NCI-H82 (cell line): ENCODE data around the gene VRK3.
A peak's percentile ranks its signal among the peaks of the same experiment; 100 is the strongest.
"Not testable (repeated sequence)": the region's sequence is repeated elsewhere in the genome, so short reads cannot be mapped to it uniquely, and the experiment has no call there.

Source experiments
- DNase-seq: peaks from one replicate; lab custom pipeline; 2025; lab: John Stamatoyannopoulos, UW

The VRK3 gene

DNA sequence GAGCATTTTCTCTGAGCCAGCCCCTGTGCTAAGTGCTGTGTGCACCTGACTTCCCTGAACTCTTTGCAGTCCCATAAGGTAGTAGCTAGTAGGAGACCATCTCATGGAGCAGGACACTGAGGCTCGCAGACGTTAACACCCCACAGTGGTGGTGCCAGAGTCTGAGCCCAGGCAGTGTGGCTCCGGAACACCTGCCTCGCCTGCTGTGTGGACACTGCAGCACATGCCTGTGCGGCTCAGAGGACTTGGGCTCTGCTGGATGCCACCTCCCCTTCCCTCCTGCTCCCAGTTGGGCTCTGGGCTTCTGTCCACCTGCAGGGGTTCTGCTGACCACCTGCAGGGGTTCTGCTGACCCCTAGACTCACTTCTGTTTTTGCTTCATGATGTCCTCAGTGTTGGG is 37.2 kb downstream of the VRK3 start:
- no peak for DNase-seq

DNA sequence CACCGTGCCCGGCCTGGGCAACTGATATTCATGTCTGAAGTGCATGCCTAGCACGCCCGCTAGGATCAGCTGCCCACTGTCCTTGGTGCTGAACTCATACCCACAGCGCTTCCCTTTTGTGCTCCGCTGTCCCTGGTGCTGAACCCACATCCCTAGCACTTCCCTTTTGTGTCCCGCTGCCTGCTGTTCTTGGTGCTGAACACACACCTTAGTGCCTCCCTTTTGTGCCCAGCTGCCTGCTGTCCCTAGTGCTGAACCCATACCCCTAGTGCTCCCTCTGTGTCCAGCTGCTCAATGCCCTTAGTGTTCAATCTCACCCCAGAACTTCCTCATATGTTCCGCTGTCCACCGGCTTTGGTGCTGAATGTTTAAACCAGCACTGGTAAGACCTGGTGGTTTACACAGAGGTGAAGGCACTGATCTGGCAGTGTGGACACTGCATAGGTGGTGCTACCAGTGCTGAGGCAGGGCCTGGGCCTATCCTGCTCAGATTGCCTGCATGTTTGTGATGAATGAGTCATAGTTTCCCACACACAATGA is 37.9 kb downstream of the VRK3 start:
- no peak for DNase-seq

DNA sequence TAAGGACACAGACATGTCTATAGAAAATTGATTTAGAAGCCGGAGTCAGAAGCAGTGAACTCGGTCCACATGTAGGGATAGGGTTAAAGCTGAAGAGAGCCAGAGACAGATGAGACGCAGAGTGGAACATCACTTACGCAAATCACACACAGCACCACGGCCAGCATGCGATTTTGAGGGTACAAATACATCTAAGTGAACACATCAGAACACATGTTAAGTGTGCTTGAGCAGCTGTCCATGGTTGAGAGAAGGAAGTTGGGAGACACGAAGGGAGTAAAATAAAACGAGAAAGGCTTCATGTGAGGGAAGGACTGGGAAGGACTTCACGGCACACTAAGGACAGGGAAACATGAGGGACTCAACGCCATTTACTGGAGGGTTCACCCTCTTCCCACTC is 38.8 kb downstream of the VRK3 start:
- DNase-seq: no peak

DNA sequence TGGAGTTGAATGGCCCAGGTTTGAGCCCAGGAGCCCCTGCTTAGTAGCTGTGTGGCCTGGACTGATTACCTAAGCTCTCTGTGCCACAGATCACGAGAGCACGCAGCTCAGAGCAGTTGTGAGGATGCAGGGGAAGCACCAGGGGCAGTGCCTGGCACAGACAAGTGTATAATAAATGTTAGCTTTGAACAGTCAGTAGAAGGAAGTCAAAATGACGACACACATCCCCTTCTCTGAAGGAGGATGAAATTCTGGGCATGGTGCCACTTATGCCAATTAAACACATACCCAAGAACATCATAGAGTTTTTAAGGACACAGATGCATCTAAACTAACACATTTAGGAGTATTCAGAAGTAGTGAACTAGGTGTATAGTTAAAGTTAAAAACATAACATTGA is 39.3 kb downstream of the VRK3 start:
- no peak for DNase-seq

DNA sequence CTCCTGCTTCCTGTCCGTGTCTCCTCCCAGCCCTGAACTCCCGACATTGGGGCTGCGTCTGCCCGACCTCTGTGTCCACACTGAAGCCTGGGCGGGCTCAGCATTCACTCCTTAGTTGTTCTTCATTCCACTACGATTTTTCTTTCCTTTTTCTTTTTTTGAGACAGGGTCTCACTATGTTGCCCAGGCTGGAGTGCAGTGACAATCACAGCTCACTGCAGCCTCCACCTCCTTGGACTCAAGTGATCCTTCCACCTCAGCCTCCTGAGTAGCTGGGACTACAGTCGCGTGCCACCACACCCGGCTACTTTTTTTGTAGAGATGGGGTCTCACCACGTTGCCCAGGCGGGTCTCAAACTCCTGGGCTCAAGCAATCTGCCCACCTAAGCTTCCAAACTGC is 40.7 kb downstream of the VRK3 start:
- DNase-seq: no peak

DNA sequence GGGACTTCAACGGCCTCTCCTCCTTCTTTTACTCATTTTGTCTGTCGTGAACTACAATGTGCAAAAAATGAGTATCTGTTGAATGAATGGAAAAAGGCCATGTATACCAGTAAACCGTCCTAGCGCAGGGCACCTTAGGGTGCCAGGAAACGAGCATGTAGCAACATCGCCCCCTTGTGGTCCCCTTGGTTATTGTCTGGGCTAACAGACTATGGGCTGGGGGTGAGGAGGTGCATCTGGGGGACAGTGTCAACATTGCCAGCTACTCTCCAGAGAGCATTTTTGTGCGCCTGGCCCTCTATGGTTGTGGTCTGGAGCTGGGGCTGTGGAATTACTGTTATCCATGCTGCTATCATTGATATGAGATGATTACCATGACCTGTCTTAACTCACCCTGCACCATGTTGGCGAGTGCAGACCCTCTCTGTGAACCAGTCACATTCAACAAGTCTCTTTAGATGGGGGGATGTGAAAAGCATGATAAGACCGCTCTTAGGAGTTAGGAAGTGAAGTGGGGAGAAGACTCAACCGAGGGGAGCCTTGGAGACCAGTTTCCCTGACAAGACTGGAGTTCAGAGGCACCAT is 41.4 kb downstream of the VRK3 start:
- peak; percentile 79 for DNase-seq

DNA sequence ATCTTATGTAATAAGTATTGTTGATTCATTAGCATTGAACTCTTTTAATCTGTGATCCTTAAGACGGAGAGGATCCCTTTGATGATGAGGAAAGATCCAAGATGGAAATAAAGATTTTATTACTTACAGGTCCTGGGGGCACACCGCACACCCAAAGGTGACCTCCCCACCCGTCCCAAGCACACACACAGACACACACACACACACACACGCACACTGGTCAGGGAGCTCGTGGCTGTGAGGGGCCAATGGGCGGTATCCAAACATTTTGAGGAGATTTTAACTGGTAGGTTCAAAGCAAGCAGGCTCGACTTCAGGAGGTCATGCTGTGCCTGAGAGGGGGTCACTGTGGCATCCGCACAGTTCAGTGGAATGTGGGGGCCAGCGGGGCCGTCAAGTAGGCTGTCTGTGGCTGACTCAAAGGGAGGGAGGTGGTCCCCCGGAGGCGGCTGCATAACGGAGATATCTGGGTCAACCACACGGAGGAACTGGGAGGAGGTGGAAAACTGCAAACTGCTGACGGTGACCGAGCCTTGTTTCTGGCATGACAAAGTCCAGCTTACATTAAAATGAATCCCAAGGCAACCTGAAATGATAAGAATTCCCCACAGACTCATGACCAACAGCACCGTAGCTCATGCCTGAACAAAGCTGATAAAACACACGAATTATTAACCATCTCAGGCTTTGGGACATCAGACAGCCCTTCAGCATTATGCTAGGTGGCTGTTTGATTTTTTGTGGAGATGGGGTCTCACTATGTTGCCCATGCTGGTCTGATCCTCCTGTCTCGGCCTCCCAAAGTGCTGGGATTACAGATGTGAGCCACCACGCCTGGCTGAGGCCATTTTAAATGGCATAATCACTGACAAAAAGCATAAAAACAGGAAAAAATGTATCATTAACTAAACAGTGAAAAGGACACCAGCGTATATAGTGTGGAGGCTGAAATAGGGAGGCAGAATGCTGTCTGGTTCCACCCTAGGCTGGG is 43.3 kb downstream of the VRK3 start:
- DNase-seq: no peak

DNA sequence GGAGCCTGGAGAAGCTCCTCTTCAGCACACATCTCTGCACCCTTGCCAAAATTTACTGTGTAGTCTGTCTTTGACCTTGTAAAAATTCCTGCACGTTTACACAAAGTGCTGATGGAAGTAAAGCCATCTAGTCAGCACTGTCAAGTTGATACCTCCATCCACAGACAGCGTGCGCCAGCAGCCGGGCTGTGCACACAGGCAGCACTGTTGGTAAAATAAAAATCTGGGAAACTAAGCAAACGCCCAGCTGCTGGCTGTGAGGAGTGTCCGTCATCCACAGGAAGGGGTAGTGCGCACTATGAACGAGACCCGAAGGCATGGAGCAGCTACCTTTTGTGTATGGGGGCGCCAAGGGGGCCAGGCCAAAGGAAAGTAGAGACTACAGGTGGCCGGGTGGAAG is 46.8 kb downstream of the VRK3 start:
- DNase-seq: no peak

DNA sequence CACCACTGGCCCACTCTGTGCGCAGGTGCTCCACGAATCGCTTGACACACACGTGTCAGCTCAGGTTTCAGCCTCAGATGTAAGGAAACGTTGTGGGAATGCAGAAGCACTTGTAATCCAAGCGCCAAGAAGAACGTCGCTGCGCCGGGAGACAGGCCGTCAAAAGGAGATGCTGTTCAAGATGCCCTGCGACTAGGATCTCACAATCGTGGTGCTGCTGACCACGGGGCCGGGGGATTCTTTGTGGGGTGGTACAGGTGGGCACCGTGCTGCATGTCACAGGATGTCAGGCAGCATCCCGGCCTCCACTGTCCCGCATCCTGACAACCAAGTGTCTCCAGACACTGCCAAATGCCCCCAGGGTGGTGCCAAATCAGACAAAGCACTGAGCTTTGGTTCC is 47.3 kb downstream of the VRK3 start:
- no peak for DNase-seq

DNA sequence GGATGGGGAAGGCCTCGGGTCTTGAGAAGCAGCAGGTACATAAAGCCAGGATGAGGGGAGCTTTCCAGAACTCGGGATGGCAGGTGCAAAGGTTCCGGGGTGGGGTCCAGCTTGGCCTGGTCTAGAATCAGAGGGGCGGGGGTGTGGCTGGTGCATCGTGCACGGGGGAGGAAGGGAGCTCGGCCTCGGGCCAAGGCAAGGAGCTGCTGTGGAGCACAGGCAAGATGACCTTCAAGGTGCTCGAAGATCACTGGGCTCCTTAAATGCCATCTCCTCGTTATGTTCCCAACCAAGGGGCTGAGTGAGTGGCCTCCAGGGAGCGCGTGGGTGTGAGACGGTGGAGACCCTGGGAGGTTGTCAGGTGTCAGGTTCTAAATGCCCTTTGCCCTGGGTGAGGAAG is 48.1 kb downstream of the VRK3 start:
- no peak for DNase-seq

DNA sequence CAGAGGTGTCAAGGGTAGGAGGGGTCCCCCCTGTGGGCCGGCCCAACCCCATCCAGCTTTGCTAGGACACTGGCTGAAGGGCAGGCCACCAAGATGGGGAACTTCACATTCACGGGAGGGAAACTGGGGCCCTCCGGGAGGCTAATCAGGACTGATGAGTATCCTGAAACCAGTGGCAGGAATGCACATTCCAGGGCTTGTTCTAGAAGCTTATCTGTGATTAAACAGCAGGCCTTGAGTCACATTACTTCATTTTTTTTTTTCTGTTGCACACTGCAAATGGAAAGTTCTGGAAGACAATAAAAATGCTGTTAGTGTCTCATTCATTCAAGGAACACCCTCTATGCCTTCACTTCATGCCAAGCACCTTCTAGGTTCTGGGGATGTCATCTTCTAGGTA is 48.7 kb downstream of the VRK3 start:
- no peak for DNase-seq

DNA sequence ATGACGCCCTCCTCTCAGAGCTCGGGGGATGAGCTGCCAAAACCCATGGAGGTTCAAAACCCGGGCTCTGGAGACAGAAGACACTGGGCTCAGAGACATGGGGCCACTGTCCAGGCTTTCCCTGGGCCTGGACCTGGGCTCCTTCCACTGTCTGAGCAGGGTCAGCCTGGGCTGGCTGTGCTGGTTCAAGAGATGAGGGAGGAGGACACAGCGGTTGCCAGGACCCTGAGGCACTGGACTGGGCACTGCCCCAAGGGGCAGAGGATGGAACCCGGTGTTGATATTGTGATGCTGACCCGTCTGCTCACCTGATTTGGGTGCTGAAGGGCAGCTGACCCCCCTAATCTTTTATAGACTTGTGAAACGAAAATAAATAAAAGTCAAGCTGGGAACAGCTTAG is 50.1 kb downstream of the VRK3 start:
- DNase-seq: no peak

DNA sequence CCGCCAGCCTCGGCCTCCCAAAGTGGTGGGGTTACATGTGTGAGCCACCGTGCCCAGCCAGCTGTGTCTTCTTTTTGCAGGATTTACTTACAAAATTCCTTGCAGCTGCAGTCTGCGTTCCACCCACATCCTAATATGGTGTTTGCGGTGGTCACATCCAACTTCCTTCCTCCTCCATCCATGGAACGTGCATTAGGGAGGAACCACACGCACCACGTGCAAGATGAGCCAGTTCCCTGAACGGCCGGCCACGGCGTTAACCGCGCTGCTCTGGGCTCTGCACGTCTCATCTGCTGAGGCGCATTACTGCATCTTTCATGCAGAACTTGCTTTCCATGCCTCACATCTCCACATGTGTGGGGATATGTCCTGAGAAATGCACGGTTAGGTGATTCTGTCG is 51.2 kb downstream of the VRK3 start:
- DNase-seq: no peak

DNA sequence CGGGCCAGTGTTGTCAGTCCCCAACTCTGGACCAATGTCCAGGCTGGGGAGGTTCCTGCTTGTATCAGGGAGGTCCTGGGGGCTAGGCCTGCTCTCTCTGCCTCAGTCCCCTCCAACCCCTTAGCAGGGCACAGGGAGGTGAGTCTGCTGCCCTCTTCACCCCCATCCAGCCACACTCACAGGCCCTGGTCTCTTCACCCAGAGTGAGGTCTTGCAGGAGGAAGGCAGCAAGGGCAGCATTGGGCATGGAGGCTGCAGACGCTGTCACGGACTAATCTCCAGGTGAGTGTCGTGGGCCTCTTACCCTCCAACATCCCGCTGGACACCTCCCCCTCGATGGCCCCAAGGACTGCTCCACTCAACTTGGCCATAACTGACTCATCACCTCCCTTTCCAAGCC is 52.3 kb downstream of the VRK3 start:
- DNase-seq: no peak

DNA sequence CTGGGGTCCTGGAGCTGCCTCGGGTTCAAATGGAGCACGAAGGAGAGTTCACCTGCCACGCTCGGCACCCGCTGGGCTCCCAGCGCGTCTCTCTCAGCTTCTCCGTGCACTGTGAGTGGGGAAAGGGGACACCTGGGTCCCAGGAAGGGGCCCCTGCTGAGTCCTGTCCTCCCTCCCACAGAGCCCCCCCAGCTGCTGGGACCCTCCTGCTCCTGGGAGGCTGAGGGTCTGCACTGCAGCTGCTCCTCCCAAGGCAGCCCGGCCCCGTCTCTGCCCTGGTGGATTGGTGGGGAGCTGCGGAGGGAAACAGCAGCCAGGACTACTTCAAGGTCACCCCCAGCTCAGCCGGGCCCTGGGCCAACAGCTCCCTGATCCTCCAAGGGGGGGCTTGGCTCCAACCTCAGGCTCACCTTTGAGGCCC is 53.2 kb downstream of the VRK3 start:
- DNase-seq: no peak

DNA sequence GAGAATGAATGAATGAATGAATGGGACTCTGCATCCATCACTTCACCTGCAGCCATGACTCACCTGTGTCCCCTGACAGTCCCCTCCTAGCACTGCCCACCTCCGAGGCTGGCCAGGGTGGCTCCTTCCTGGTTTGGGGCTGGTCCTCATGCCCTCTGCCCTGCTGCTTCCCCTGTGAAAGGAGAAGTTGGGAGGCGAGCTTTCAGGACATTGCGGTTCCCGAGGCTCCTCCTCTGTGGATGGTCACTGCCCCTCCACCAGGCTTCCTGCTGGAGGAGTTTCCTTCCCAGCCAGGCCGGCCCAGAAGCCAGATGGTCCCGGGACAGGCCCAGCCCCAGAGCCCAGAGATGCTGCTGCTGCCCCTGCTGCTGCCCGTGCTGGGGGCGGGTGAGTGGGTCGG is 55.8 kb downstream of the VRK3 start:
- not testable (repeated sequence) for DNase-seq

DNA sequence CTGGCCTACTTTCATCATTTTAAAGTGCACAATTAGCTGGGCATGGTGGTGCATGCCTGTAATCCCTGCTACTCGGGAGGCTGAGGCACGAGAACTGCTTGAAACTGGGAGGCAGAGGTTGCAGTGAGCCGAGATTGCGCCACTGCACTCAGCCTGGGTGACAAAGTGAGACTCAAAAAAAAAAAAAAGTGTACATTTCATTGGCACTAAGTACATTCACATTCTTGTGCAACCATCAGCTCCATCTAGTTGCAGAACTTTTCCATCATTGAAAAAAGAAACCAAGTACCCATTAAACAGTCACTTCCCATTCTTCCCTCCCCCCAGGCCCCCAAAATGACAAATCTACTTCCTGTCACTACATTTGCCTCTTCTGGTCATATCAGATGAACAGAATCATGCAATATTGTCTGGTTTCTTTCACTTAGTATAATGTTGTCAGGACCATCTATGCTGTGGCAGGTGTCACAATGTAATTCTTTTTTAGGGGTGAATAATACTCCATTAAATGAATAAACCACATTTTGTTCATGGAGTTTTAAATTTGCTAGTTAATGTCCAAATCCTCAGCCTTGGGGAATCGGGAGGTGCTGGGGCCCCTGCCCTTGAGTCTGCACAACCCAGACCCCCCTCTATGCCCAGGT is 56.8 kb downstream of the VRK3 start:
- DNase-seq: no peak

DNA sequence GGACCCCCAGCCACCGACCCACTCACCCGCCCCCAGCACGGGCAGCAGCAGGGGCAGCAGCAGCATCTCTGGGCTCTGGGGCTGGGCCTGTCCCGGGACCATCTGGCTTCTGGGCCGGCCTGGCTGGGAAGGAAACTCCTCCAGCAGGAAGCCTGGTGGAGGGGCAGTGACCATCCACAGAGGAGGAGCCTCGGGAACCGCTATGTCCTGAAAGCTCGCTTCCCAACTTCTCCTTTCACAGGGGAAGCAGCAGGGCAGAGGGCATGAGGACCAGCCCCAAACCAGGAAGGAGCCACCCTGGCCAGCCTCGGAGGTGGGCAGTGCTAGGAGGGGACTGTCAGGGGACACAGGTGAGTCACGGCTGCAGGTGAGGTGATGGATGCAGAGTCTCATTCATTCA is 64.2 kb downstream of the VRK3 start, which contains the start of gene SIGLEC11:
Gene SIGLEC11 (minus strand): TSS at position 193 of the 400 bp plus-strand sequence. CDS start 91 bp downstream, at position 102.
- DNase-seq: not testable (repeated sequence)

DNA sequence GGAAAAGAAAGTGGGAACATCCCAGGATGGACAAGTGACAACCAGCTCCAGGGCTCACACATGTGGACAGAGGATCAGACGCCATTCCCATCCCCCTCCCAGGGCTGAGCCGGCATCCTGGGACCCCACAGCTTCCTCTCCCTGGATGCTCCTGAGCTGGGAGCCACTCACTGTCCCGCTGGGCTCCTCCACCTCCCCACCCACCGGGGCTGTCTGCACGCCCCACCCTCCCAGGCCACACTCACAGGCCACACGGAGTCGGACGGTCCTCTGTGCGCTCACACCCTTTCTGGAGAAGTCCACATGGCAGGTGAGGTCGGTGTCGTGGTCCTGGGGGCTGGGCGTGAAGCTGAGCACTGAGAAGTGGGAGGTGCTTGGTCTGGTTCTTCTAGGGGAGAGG is 65.3 kb downstream of the VRK3 start:
- not testable (repeated sequence) for DNase-seq

DNA sequence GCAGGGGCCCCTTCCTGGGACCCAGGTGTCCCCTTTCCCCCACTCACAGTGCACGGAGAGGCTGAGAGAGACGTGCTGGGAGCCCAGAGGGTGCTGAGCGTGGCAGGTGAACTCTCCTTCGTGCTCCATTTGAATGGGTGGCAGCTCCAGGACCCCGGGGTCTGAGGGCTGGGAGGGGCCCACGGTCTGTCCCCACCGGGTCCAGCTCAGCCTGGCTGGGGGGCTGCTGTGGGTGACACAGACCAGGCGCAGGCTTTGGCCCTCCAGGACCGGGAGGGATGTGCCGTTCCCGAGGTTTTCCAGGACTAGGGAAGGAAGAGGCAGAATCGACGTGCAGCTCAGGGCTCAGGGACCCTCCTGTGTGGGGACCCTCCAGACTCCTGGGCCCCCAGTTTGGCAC is 66.6 kb downstream of the VRK3 start:
- not testable (repeated sequence) for DNase-seq

DNA sequence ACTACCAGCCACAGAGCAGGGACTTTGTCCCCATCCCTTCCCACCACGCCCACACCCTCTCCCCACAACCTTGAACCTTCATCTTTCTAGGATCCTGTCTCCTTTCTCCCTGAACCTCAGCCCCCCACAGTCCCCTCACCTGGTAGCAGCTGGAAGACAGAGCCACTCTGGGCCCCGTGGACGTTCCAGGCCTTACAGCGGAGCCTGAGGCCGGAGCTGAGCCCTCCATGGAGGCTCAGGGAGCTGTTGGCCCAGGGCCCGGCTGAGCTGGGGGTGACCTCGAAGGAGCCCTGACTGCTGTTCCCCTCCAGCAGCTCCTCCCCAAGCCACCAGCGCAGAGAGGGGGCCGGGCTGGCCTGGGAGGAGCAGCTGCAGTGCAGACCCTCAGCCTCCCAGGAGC is 67.0 kb downstream of the VRK3 start:
- not testable (repeated sequence) for DNase-seq

DNA sequence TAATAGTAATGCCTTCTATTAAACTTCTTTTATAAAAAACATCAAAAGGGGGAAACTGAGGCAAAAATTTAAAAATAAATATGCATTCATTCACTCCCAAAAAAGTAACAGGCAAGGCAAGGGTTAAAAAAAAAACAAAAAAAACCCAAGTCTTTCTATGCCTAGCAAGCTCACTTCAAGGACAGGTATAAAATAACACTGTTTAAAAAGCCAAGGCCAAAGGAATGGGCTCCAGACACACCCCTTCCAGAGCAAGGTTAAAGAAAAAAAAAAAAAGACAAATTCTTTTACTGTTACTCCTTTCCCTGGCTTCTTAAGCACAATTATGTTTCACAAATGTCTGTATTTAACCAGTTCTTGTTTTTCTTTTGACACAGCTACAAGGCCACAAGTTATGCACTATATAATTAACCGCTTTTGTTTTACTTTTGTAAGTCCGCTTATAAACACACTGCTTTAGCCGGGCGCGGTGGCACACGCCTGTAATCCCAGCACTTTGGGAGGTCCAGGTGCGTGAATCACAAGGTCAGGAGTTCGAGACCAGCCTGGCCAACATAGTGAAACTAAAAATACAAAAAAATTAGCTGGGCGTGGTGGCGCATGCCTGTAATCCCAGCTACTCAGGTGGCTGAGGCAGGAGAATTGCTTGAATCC is 67.8 kb downstream of the VRK3 start:
- no peak for DNase-seq
